Smooth muscle cell (in vitro differentiated cells): Measurements from ENCODE around the gene ZMYND8. TPM values are rescaled to one million over a fixed set of nuclear protein-coding genes. Genes with fewer than 3 reads are reported as not detected.

ENCODE experiments used
- DNase-seq: peaks from one replicate; lab custom pipeline; 2025; ENCODE audit not compliant: unreplicated experiment; lab: John Stamatoyannopoulos, UW
- H2AFZ ChIP-seq: fragments of 200-600 bp; sonication (generic); 2 replicates; pipeline ENCODE4 v1.6.0; 2016; ENCODE audit warnings: antibody characterized with exemption, low read depth, mild to moderate bottlenecking
- H3F3A ChIP-seq: fragments of 200-600 bp; sonication (generic); 2 replicates; pipeline ENCODE4 v1.6.0; 2017; ENCODE audit warnings: antibody characterized with exemption, low read depth
- H3K27ac ChIP-seq: fragments of 200-600 bp; sonication (generic); 2 replicates; pipeline ENCODE4 v1.5.1; 2016; ENCODE audit warnings: low read depth, mild to moderate bottlenecking
- H3K27me3 ChIP-seq: fragments of 200-600 bp; sonication (generic); 2 replicates; pipeline ENCODE4 v1.6.1; 2016; ENCODE audit warnings: low read depth, mild to moderate bottlenecking
- H3K36me3 ChIP-seq: fragments of 200-600 bp; sonication (generic); 2 replicates; pipeline ENCODE4 v1.5.1; 2016; ENCODE audit warnings: low read depth
- H3K4me1 ChIP-seq: fragments of 200-600 bp; sonication (generic); 2 replicates; pipeline ENCODE4 v1.5.1; 2016; ENCODE audit warnings: low read depth
- H3K4me2 ChIP-seq: fragments of 200-600 bp; sonication (generic); 2 replicates; pipeline ENCODE4 v1.6.0; 2016; ENCODE audit warnings: mild to moderate bottlenecking
- H3K4me3 ChIP-seq: fragments of 200-600 bp; sonication (generic); 2 replicates; pipeline ENCODE4 v1.5.1; 2016; ENCODE audit warnings: mild to moderate bottlenecking
- H3K79me2 ChIP-seq: fragments of 200-600 bp; sonication (generic); 2 replicates; pipeline ENCODE4 v1.6.0; 2016; ENCODE audit warnings: low read depth, mild to moderate bottlenecking
- H3K9ac ChIP-seq: fragments of 200-600 bp; sonication (generic); 2 replicates; pipeline ENCODE4 v1.6.0; 2016; ENCODE audit warnings: low read depth
- H3K9me3 ChIP-seq: fragments of 200-600 bp; sonication (generic); replicated peaks from 2 replicates; pipeline ENCODE4 v1.5.1; 2016; ENCODE audit warnings: low read depth
- H4K20me1 ChIP-seq: fragments of 200-600 bp; sonication (generic); 2 replicates; pipeline ENCODE4 v1.6.0; 2016; ENCODE audit warnings: low read depth
- WGBS: methylation state at CpG from one replicate; pipeline ENCODE4 v1.1.7; 2016; ENCODE audit warnings: low lambda C conversion rate; 5-methylcytosine and 5-hydroxymethylcytosine counted together
- polyA plus RNA-seq: library from polyadenylated mRNA; unstranded; fragments of >200 nt; fragmentation: Nextera tagmentation; extraction: Ambion mirVana; gene quantifications from 2 replicates; pipeline ENCODE4 v1.2.1, GENCODE V29; 2016
- total RNA-seq: library from RNA; depleted of rRNA; stranded (reverse); fragments of >200 nt; gene quantifications from 2 replicates; pipeline ENCODE4 v1.2.3, GENCODE V29; 2014
- TF ChIP-seq, protein P1 (sequence below): fragments of 200-600 bp; sonication (generic); IDR thresholded peaks from 2 replicates; pipeline ENCODE4 v1.5.1; 2017; ENCODE audit warnings: borderline replicate concordance, mild to moderate bottlenecking, antibody characterized with exemption; ENCODE audit not compliant: insufficient read depth, poor library complexity, severe bottlenecking

ZMYND8 gene
- total and polyA plus RNA-seq, 2 experiments from 2014 or later: 15.2 to 24.1 TPM

DNA sequence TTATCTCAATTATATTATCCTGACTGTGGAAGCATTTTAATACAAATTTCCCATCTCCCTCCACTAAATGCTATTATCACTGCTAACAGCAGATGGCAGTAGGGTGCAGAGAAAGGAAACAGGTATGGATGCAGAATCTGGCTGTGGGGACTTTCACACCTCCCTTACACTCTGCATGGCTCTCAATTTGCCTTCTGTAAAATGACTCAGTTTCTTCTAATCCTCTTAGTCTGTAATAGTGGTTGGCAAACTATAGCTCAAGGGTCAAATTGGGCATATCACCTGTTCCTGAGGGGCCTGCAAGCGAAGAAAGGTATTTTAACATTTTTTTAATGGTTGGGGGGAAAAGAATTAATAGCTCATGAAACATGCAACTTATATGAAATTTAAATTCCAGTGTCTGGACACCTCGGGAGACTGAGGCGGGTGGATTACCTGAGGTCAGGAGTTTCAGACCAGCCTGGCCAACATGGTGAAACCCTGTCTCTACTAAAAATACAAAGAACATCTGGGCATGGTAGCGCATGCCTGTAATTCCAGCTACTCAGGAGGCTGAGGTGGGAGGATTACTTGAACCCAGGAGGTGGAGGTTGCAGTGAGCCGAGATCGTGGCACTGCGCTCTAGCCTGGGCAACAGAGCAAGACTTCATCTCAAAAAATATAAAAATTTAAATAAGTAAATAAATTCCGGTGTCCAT is 83.5 kb downstream of the ZMYND8 start:
- Histone ChIP-seq H3K4me3 (no peak overlapping the region), H3K27ac (peak overlapping the region; percentile 100), H3F3A (peaks cover 22% of the 10 kb centered on the region), H3K9ac (peak overlapping the region; percentile 96), H2AFZ (no peak overlapping the region), H3K9me3 (no peaks in the 10 kb centered on the region), H3K79me2 (peaks cover 49% of the 10 kb centered on the region), H3K36me3 (no peaks in the 10 kb centered on the region), H4K20me1 (peaks cover 12% of the 10 kb centered on the region), H3K4me1 (peaks cover 16% of the 10 kb centered on the region), H3K4me2 (peak overlapping the region; percentile 81), H3K27me3 (no peaks in the 10 kb centered on the region)
- TF ChIP-seq, protein P1, sequence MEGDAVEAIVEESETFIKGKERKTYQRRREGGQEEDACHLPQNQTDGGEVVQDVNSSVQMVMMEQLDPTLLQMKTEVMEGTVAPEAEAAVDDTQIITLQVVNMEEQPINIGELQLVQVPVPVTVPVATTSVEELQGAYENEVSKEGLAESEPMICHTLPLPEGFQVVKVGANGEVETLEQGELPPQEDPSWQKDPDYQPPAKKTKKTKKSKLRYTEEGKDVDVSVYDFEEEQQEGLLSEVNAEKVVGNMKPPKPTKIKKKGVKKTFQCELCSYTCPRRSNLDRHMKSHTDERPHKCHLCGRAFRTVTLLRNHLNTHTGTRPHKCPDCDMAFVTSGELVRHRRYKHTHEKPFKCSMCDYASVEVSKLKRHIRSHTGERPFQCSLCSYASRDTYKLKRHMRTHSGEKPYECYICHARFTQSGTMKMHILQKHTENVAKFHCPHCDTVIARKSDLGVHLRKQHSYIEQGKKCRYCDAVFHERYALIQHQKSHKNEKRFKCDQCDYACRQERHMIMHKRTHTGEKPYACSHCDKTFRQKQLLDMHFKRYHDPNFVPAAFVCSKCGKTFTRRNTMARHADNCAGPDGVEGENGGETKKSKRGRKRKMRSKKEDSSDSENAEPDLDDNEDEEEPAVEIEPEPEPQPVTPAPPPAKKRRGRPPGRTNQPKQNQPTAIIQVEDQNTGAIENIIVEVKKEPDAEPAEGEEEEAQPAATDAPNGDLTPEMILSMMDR: peak; percentile 88
- no peak for DNase-seq
- 94% methylated on average over 8 of the region's 8 CpGs for WGBS

DNA sequence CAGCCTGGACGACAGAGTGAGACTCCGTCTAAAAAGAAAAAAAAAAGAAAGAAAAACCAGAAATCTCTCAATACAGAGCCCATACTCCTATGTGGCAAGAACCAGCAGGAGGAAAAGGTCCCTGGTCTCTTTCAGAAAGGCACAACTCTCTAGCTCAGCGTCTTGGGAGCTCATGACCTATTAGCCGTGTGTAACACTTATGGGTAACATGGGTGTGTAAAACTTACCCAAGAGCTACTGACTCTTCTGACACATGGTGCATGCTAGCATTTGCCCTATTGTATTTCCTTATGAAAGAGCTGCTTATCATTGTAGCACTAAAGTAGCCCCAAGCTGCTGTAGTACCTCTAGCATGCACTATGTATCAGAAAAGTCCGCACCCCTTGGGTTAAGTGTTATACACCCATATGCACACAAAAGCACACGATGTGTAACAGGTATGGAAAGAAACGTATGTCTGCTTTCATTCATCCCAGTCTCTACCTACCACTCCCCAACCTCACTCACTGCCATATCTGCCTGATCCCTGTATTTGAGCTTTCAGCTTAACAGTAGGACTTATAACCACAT is 85.4 kb downstream of the ZMYND8 start:
- no peaks in the 10 kb centered on the region for H3K36me3 ChIP-seq
- 90% methylated on average over 7 of the region's 7 CpGs for WGBS
- peaks cover 16% of the 10 kb centered on the region for H3K4me1 ChIP-seq
- peaks cover 27% of the 10 kb centered on the region for H4K20me1 ChIP-seq
- DNase-seq: no peak
- TF ChIP-seq, protein P1: no peak
- no peak overlapping the region for H2AFZ ChIP-seq
- H3K27me3 ChIP-seq: no peaks in the 10 kb centered on the region
- H3K4me3 ChIP-seq: no peak overlapping the region
- peaks cover 65% of the 10 kb centered on the region for H3K79me2 ChIP-seq
- no peaks in the 10 kb centered on the region for H3K9me3 ChIP-seq
- no peak overlapping the region for H3K27ac ChIP-seq
- no peak overlapping the region for H3K9ac ChIP-seq
- H3F3A ChIP-seq: peaks cover 17% of the 10 kb centered on the region
- H3K4me2 ChIP-seq: no peak overlapping the region

- Histone ChIP-seq H3K27ac (no peak overlapping the region), H3K4me2 (no peak overlapping the region), H3F3A (peaks cover 11% of the 10 kb centered on the region), H4K20me1 (peaks cover 39% of the 10 kb centered on the region), H3K9me3 (no peaks in the 10 kb centered on the region), H3K27me3 (no peaks in the 10 kb centered on the region), H2AFZ (no peak overlapping the region), H3K36me3 (no peaks in the 10 kb centered on the region), H3K9ac (no peak overlapping the region), H3K79me2 (peaks cover 69% of the 10 kb centered on the region), H3K4me1 (peaks cover 16% of the 10 kb centered on the region), H3K4me3 (no peak overlapping the region)
- 90% methylated on average over 7 of the region's 7 CpGs for WGBS
- no peak for DNase-seq
- TF ChIP-seq, protein P1: no peak
Measured at GRCh38 chr20:47269309-47270165, 87.0 kb downstream of the ZMYND8 start.
